HG03520 (cell line): ENCODE data around the gene TMEM38A.

ENCODE experiments used
- ATAC-seq: cut with Tn5 transposase; IDR thresholded peaks from one replicate; pipeline ENCODE4 v1.9.1; 2021; ENCODE audit warnings: mild to moderate bottlenecking, moderate library complexity; ENCODE audit not compliant: unreplicated experiment

The TMEM38A gene

GRCh38 chr19:16660763-16661479 is at the start of gene TMEM38A:
TMEM38A (plus strand) TSS chr19:16661139; CDS start chr19:16661218, 79 bp downstream.
- ATAC-seq, result no peak

- no peak for ATAC-seq
These were observed 48.3 kb upstream of the TMEM38A start for GRCh38 chr19:16612636-16613035.

- ATAC-seq, result no peak
These were observed 47.1 kb upstream of the TMEM38A start for GRCh38 chr19:16613841-16614240.

- ATAC-seq, result no peak
These were observed 46.0 kb upstream of the TMEM38A start for GRCh38 chr19:16614941-16615340.

GRCh38 chr19:16615808-16616207 is 45.1 kb upstream of the TMEM38A start:
- ATAC-seq, result no peak

- no peak for ATAC-seq
These were observed 42.7 kb upstream of the TMEM38A start for GRCh38 chr19:16618248-16618647.

GRCh38 chr19:16619457-16619856 is 41.5 kb upstream of the TMEM38A start:
- no peak for ATAC-seq

- ATAC-seq, result no peak
These were observed 40.9 kb upstream of the TMEM38A start for GRCh38 chr19:16620018-16620417.

- no peak for ATAC-seq
These were observed 40.4 kb upstream of the TMEM38A start for GRCh38 chr19:16620584-16620983.

- ATAC-seq, result no peak
These were observed 39.7 kb upstream of the TMEM38A start for GRCh38 chr19:16621165-16621800.

GRCh38 chr19:16623066-16623465 is 37.9 kb upstream of the TMEM38A start:
- ATAC-seq, result no peak

- ATAC-seq, result no peak
These were observed 37.4 kb upstream of the TMEM38A start for GRCh38 chr19:16623576-16623975.

GRCh38 chr19:16624236-16624635 is 36.7 kb upstream of the TMEM38A start:
- ATAC-seq, result no peak

- no peak for ATAC-seq
These were observed 35.6 kb upstream of the TMEM38A start for GRCh38 chr19:16625163-16625958.

GRCh38 chr19:16626796-16627192 is 34.1 kb upstream of the TMEM38A start:
- ATAC-seq, result no peak

GRCh38 chr19:16627193-16627927 is 33.6 kb upstream of the TMEM38A start:
- no peak for ATAC-seq

- no peak for ATAC-seq
These were observed 33.1 kb upstream of the TMEM38A start for GRCh38 chr19:16627928-16628182.

- ATAC-seq, result peak; percentile 85
These were observed 32.6 kb upstream of the TMEM38A start, which contains the start of gene MED26 for GRCh38 chr19:16628183-16628983. MED26 (minus strand) TSS chr19:16628204; CDS start chr19:16627943, 261 bp downstream.

- no peak for ATAC-seq
These were observed 31.8 kb upstream of the TMEM38A start for GRCh38 chr19:16628984-16629691.

- ATAC-seq, result no peak
These were observed 29.5 kb upstream of the TMEM38A start for GRCh38 chr19:16631465-16631864.
